B cell (primary cell): ENCODE data around the gene SIM1. TPM values are rescaled to one million over a fixed set of nuclear protein-coding genes. Genes with fewer than 3 reads are reported as not detected.
A peak's percentile ranks its signal among the peaks of the same experiment; 100 is the strongest.

Experiments used
- ATAC-seq: fragments of 200-7000 bp; cut with Tn5 transposase; one replicate; pipeline ENCODE4 v1.10.0; 2021; ENCODE audit warnings: low read depth, mild to moderate bottlenecking, moderate number of reproducible peaks, moderate library complexity
- CTCF ChIA-PET: fragments of 350-600 bp; sonication (Branson Sonifier 250); formaldehyde crosslinking; loops from one replicate; lab custom pipeline; 2021; ENCODE audit warnings: antibody characterized with exemption, inconsistent platforms; lab: Charles Lee
- POLR2A ChIA-PET: fragments of 350-600 bp; sonication (Branson Sonifier 250); formaldehyde crosslinking; loops from one replicate; lab custom pipeline; 2021; ENCODE audit warnings: antibody characterized with exemption; lab: Charles Lee
- DNase-seq: peaks from one replicate; pipeline ENCODE4 v3.0.0; 2013
- H2AFZ ChIP-seq: 2 replicates; pipeline ENCODE4 v1.6.1; 2012; ENCODE audit warnings: mild to moderate bottlenecking, low read depth, low read length; ENCODE audit not compliant: insufficient read depth, poor library complexity, severe bottlenecking
- H3K27ac ChIP-seq, 2 donors: 1 replicate in 1 of 2; 2 replicates in 1 of 2; pipeline ENCODE4 v1.5.1; 2012 to 2013; ENCODE audit warnings: low read length in 2 of 2, mild to moderate bottlenecking in 2 of 2, moderate library complexity in 1 of 2
- H3K27me3 ChIP-seq, 4 experiments: fragments of 200-600 bp in 1 of 4; sonication (generic) in 1 of 4; replicated peaks in 1 of 4; 1 replicate in 2 of 4; 2 replicates in 2 of 4; pipeline versions ENCODE4 v1.6.1 to v1.7.0; 2013 to 2016; ENCODE audit warnings: low read length in 3 of 4, mild to moderate bottlenecking in 2 of 4, mixed read lengths in 1 of 4, moderate library complexity in 1 of 4; ENCODE audit not compliant: insufficient read depth in 4 of 4, control insufficient read depth in 3 of 4; ENCODE audit errors: control extremely low read depth in 1 of 4
- H3K36me3 ChIP-seq, 2 experiments: replicated peaks in 1 of 2; 1 replicate in 1 of 2; 2 replicates in 1 of 2; pipeline versions ENCODE4 v1.6.1 to v1.7.1; 2013; ENCODE audit warnings: low read length in 1 of 2; ENCODE audit not compliant: insufficient read depth in 2 of 2, control insufficient read depth in 1 of 2; ENCODE audit errors: control extremely low read depth in 1 of 2, extremely low read depth in 1 of 2
- H3K4me1 ChIP-seq, 2 donors: fragments of 200-600 bp in 1 of 2; sonication (generic) in 1 of 2; 1 replicate in 1 of 2; 2 replicates in 1 of 2; pipeline versions ENCODE4 v1.5.1 to v1.6.1; 2013 to 2017; ENCODE audit warnings: low read length in 2 of 2; ENCODE audit not compliant: control insufficient read depth in 2 of 2, insufficient read depth in 2 of 2
- H3K4me2 ChIP-seq: replicated peaks from 2 replicates; pipeline ENCODE3; 2012; ENCODE audit warnings: mild to moderate bottlenecking, low read depth, low read length; ENCODE audit not compliant: poor library complexity, severe bottlenecking
- H3K4me3 ChIP-seq, 5 experiments: fragments of 200-600 bp in 1 of 5; sonication (generic) in 1 of 5; 1 replicate in 3 of 5; 2 replicates in 2 of 5; pipeline versions ENCODE4 v1.5.1 to v1.7.0; 2011 to 2016; ENCODE audit warnings: low read length in 4 of 5, mild to moderate bottlenecking in 4 of 5, low read depth in 2 of 5, control low read depth in 1 of 5, moderate library complexity in 1 of 5; ENCODE audit not compliant: insufficient read depth in 1 of 5; ENCODE audit errors: control extremely low read depth in 1 of 5, extremely low read depth in 1 of 5
- H3K79me2 ChIP-seq: fragments of 200-600 bp; sonication (generic); one replicate; pipeline ENCODE4 v1.6.0; 2016; ENCODE audit warnings: low read length; ENCODE audit not compliant: control insufficient read depth, insufficient read depth
- H3K9ac ChIP-seq: fragments of 200-600 bp; sonication (generic); 2 replicates; pipeline ENCODE4 v1.6.1; 2017; ENCODE audit warnings: mild to moderate bottlenecking, low read length, moderate library complexity
- H3K9me3 ChIP-seq, 3 donors: one replicate each; pipeline versions ENCODE4 v1.6.1 to v1.7.1; 2013; ENCODE audit warnings: low read length in 2 of 3; ENCODE audit not compliant: control insufficient read depth in 2 of 3, insufficient read depth in 1 of 3; ENCODE audit errors: control extremely low read depth in 1 of 3
- H4K20me1 ChIP-seq: 2 replicates; pipeline ENCODE4 v1.6.0; 2012; ENCODE audit warnings: mild to moderate bottlenecking, low read length; ENCODE audit not compliant: insufficient read depth, control insufficient read depth, poor library complexity, severe bottlenecking
- H3K27ac Mint-ChIP-seq: one replicate; pipeline ENCODE4 v1.8.0; 2021; ENCODE audit warnings: mixed read lengths
- H3K27me3 Mint-ChIP-seq: one replicate; pipeline ENCODE4 v1.8.0; 2021; ENCODE audit warnings: mixed read lengths
- H3K4me1 Mint-ChIP-seq: one replicate; pipeline ENCODE4 v1.8.0; 2021; ENCODE audit warnings: mixed read lengths
- H3K4me3 Mint-ChIP-seq: one replicate; pipeline ENCODE4 v1.8.0; 2021; ENCODE audit warnings: mixed read lengths
- H3K9me3 Mint-ChIP-seq: one replicate; pipeline ENCODE4 v1.8.0; 2022; ENCODE audit warnings: mixed read lengths; ENCODE audit not compliant: insufficient read depth
- EZH2 ChIP-seq: IDR thresholded peaks from 2 replicates; pipeline ENCODE4 v1.6.1; 2012; ENCODE audit warnings: borderline replicate concordance, low read depth, mild to moderate bottlenecking, moderate library complexity, low read length; ENCODE audit not compliant: insufficient read depth, poor library complexity, severe bottlenecking
- WGBS: methylation state at CpG from one replicate; pipeline ENCODE4 v1.1.5; 2013; ENCODE audit warnings: missing lambda C conversion rate; ENCODE audit not compliant: insufficient coverage; 5-methylcytosine and 5-hydroxymethylcytosine counted together
- intact Hi-C: fragments of 100-400 bp; cut with micrococcal nuclease; formaldehyde crosslinking; loops from one replicate; pipeline ENCODE4 v1.10.0; 2022
- polyA plus RNA-seq: library from polyadenylated mRNA; depleted of rRNA; stranded (reverse); fragments of >200 nt; gene quantifications from 2 replicates; pipeline ENCODE4 v1.2.3, GENCODE V29; 2012
- total RNA-seq, 2 donors: library from RNA; stranded (reverse); fragments of 120-200 nt in 1 of 2; gene quantifications; 1 replicate in 1 of 2; 2 replicates in 1 of 2; pipeline versions ENCODE4 v1.2.3 to v1.2.4, GENCODE V29; 2013 to 2022
- TF ChIP-seq, protein P1 (sequence below): fragments of 200-600 bp; IDR thresholded peaks from one replicate; pipeline ENCODE4 v1.8.0; 2022; ENCODE audit warnings: antibody characterized with exemption, mild to moderate bottlenecking

The SIM1 gene
- total and polyA plus RNA-seq, 2 donors (not counting 1 experiment from before 2014, with no cell fraction given): not detected

GRCh38 chr6:100461917-100462705 lies 2.6 kb downstream of the SIM1 start:
- no peak for TF ChIP-seq EZH2
- TF ChIP-seq, protein P1, sequence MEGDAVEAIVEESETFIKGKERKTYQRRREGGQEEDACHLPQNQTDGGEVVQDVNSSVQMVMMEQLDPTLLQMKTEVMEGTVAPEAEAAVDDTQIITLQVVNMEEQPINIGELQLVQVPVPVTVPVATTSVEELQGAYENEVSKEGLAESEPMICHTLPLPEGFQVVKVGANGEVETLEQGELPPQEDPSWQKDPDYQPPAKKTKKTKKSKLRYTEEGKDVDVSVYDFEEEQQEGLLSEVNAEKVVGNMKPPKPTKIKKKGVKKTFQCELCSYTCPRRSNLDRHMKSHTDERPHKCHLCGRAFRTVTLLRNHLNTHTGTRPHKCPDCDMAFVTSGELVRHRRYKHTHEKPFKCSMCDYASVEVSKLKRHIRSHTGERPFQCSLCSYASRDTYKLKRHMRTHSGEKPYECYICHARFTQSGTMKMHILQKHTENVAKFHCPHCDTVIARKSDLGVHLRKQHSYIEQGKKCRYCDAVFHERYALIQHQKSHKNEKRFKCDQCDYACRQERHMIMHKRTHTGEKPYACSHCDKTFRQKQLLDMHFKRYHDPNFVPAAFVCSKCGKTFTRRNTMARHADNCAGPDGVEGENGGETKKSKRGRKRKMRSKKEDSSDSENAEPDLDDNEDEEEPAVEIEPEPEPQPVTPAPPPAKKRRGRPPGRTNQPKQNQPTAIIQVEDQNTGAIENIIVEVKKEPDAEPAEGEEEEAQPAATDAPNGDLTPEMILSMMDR: no peak
- POLR2A ChIA-PET: no interaction called here
- Mint-ChIP-seq H3K4me3 (no peak overlapping the region), H3K27me3 (peaks cover 78% of the 10 kb centered on the region), H3K9me3 (peaks cover 3% of the 10 kb centered on the region), H3K4me1 (peaks cover 17% of the 10 kb centered on the region), H3K27ac (no peak overlapping the region)
- Histone ChIP-seq H3K4me3 (no peak overlapping the region), H3K36me3 (no peaks in the 10 kb centered on the region), H2AFZ (no peak overlapping the region), H3K27me3 (peaks cover 1 to 96% (median 87%) of the 10 kb centered on the region in 4 experiments), H3K27ac (no peak overlapping the region), H3K4me2 (no peak overlapping the region), H3K4me1 (peaks cover 26 to 48% of the 10 kb centered on the region in 2 donors), H3K79me2 (no peaks in the 10 kb centered on the region), H4K20me1 (no peaks in the 10 kb centered on the region), H3K9ac (no peak overlapping the region), H3K9me3 (peaks cover 7 to 62% (median 22%) of the 10 kb centered on the region in 3 donors)
- ATAC-seq: no peak
- CTCF ChIA-PET: interaction anchor here (0.7 kb wide), 1 partner anchor 980 kb away, joined by 3 read pairs; no protein-coding TSS in a partner anchor
- intact Hi-C loops: no loop called here
- 20% methylated on average over 1 of the region's 3 CpGs for WGBS
- DNase-seq: peak; percentile 9
